ENCODE data around the gene PCDHGB1.

PCDHGB1 gene

GRCh38 chr5:141319699-141320098 lies 30.2 kb upstream of the PCDHGB1 start:
- H3K4me3 ChIP-seq (ENCODE audit: low read depth, low read length), result peak overlapping the region; percentile 91
- TF ChIP-seq MAX (IDR thresholded peaks at IDR 0.05; ENCODE audit: low read depth, low read length) (no peak), CTCF (IDR thresholded peaks at IDR 0.05; ENCODE audit: low read depth, low read length) (no peak), POLR2A (IDR thresholded peaks at IDR 0.05; ENCODE audit: extremely low read depth, insufficient read length) (no peak), MYC (IDR thresholded peaks at IDR 0.05; ENCODE audit: low read depth, low read length) (no peak)
- no peak for DNase-seq (ENCODE audit: low read depth)

- TF ChIP-seq CTCF (IDR thresholded peaks at IDR 0.05; ENCODE audit: low read depth, low read length) (peak; percentile 68), POLR2A (IDR thresholded peaks at IDR 0.05; ENCODE audit: extremely low read depth, insufficient read length) (peak; percentile 97), MYC (IDR thresholded peaks at IDR 0.05; ENCODE audit: low read depth, low read length) (0 out of 2 replicates have a peak, but pooled peaks have one; percentile 25), MAX (IDR thresholded peaks at IDR 0.05; ENCODE audit: low read depth, low read length) (peak; percentile 60)
- peak; percentile 93 for DNase-seq (ENCODE audit: low read depth)
- peak within 1 kb of the TSS; percentile 91 for H3K4me3 ChIP-seq (ENCODE audit: low read depth, low read length)
These were observed 29.4 kb upstream of the PCDHGB1 start, which contains the start of gene TAF7 for GRCh38 chr5:141320225-141321169. Gene TAF7, minus strand, starts transcription at chr5:141320784. Its CDS starts 740 bp downstream, at chr5:141320044.

- H3K4me3 ChIP-seq (ENCODE audit: low read depth, low read length), result no peak overlapping the region
- DNase-seq (ENCODE audit: low read depth), result no peak
- TF ChIP-seq POLR2A (IDR thresholded peaks at IDR 0.05; ENCODE audit: extremely low read depth, insufficient read length) (no peak), MAX (IDR thresholded peaks at IDR 0.05; ENCODE audit: low read depth, low read length) (no peak), MYC (IDR thresholded peaks at IDR 0.05; ENCODE audit: low read depth, low read length) (no peak), CTCF (IDR thresholded peaks at IDR 0.05; ENCODE audit: low read depth, low read length) (no peak)
These were observed 27.6 kb upstream of the PCDHGB1 start for GRCh38 chr5:141322261-141322660.

- TF ChIP-seq CTCF (IDR thresholded peaks at IDR 0.05; ENCODE audit: low read depth, low read length) (peak; percentile 68), POLR2A (IDR thresholded peaks at IDR 0.05; ENCODE audit: extremely low read depth, insufficient read length) (no peak), MYC (IDR thresholded peaks at IDR 0.05; ENCODE audit: low read depth, low read length) (no peak), MAX (IDR thresholded peaks at IDR 0.05; ENCODE audit: low read depth, low read length) (no peak)
- peak; percentile 85 for DNase-seq (ENCODE audit: low read depth)
- H3K4me3 ChIP-seq (ENCODE audit: low read depth, low read length), result peak overlapping the region; percentile 78
These were observed 23.6 kb upstream of the PCDHGB1 start for GRCh38 chr5:141326088-141326854.

DNA sequence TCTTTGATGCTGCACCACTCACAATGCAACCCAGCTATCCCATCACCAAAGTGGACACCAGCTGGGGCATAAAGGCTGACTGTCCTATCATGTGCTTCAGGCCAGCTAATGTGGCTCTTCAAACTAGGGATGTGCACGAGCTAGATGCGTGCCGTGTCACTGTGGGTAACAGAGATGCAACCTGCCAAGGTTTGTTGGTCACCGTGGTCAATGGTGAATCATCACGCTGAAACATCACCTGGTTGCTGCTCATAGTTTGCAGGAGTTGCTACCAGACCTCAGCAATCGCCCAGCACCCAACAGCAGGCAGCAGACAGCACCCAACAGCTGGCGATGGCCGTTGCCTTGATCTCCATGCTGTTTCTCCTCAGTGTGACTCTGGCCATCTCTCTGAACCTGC lies 21.7 kb upstream of the PCDHGB1 start:
- no peak overlapping the region for H3K4me3 ChIP-seq (ENCODE audit: low read depth, low read length)
- DNase-seq (ENCODE audit: low read depth), result no peak
- TF ChIP-seq POLR2A (IDR thresholded peaks at IDR 0.05; ENCODE audit: extremely low read depth, insufficient read length), result no peak
- no peak for TF ChIP-seq CTCF (IDR thresholded peaks at IDR 0.05; ENCODE audit: low read depth, low read length)
- TF ChIP-seq MYC (IDR thresholded peaks at IDR 0.05; ENCODE audit: low read depth, low read length), result no peak
- no peak for TF ChIP-seq MAX (IDR thresholded peaks at IDR 0.05; ENCODE audit: low read depth, low read length)
